HepG2 (cell line): Measurements from ENCODE around the gene MAPK12. TPM values are rescaled to one million over a fixed set of nuclear protein-coding genes. Genes with fewer than 3 reads are reported as not detected.

Experiments
- BRD4 ChIP-seq: sonication (generic); formaldehyde crosslinking; IDR thresholded peaks from 2 replicates; pipeline ENCODE4 v1.4.0; 2020; ENCODE audit warnings: missing genetic modification reagents
- CBX5 ChIP-seq: sonication (generic); formaldehyde crosslinking; IDR thresholded peaks from 2 replicates; pipeline ENCODE4 v1.4.0; 2020; ENCODE audit warnings: missing genetic modification reagents, borderline replicate concordance
- ETV6 ChIP-seq: sonication (generic); formaldehyde crosslinking; conservative IDR thresholded peaks from 2 replicates; pipeline ENCODE4 v1.4.0; 2020; ENCODE audit warnings: missing genetic modification reagents
- FOXA3 ChIP-seq: IDR thresholded peaks from 2 replicates; pipeline ENCODE4 v1.6.1; 2016; ENCODE audit warnings: missing genetic modification reagents, missing compliant biosample characterization
- HNF4A ChIP-seq: sonication (generic); formaldehyde crosslinking; IDR thresholded peaks from 2 replicates; pipeline ENCODE4 v1.4.0; 2020; ENCODE audit warnings: missing genetic modification reagents
- HNRNPK ChIP-seq: fragments of 200-400 bp; formaldehyde crosslinking; IDR thresholded peaks from 2 replicates; pipeline ENCODE4 v1.6.1; 2018; ENCODE audit warnings: low read length, low read depth, moderate library complexity, mild to moderate bottlenecking; ENCODE audit not compliant: poor library complexity, severe bottlenecking
- KDM3A ChIP-seq: IDR thresholded peaks from 2 replicates; pipeline ENCODE4 v1.6.1; 2018; ENCODE audit warnings: low read depth, missing compliant biosample characterization
- KLF12 ChIP-seq: sonication (generic); formaldehyde crosslinking; IDR thresholded peaks from 2 replicates; pipeline ENCODE4 v1.4.0; 2020; ENCODE audit warnings: missing genetic modification reagents, borderline replicate concordance
- NCOA5 ChIP-seq: sonication (generic); formaldehyde crosslinking; IDR thresholded peaks from 2 replicates; pipeline ENCODE4 v1.4.0; 2020; ENCODE audit warnings: missing genetic modification reagents
- PHF8 ChIP-seq: sonication (generic); formaldehyde crosslinking; IDR thresholded peaks from 2 replicates; pipeline ENCODE4 v1.5.0; 2020; ENCODE audit warnings: missing genetic modification reagents
- POLR2A ChIP-seq, 2 experiments: IDR thresholded peaks; 2 replicates each; pipeline ENCODE4 v1.6.1; 2011; ENCODE audit warnings: low read depth in 2 of 2, low read length in 2 of 2, mild to moderate bottlenecking in 1 of 2, moderate library complexity in 1 of 2; ENCODE audit not compliant: insufficient read depth in 1 of 2
- ZC3H13 ChIP-seq: sonication (generic); formaldehyde crosslinking; IDR thresholded peaks from 2 replicates; pipeline ENCODE4 v1.8.1; 2023; ENCODE audit warnings: mild to moderate bottlenecking, missing genetic modification reagents, moderate library complexity
- ZHX2 ChIP-seq, 2 experiments: sonication (generic) in 1 of 2; formaldehyde crosslinking in 1 of 2; IDR thresholded peaks; 2 replicates each; pipeline versions ENCODE4 v1.6.1 to v1.9.0; 2014 to 2022; ENCODE audit warnings: antibody characterized with exemption in 1 of 2, borderline replicate concordance in 1 of 2, inconsistent platforms in 1 of 2, low read depth in 1 of 2, missing genetic modification reagents in 1 of 2
- ZNF441 ChIP-seq: sonication (generic); formaldehyde crosslinking; IDR thresholded peaks from 2 replicates; pipeline ENCODE4 v1.7.0; 2021; ENCODE audit warnings: missing genetic modification reagents, borderline replicate concordance
- ZNF616 ChIP-seq: sonication (generic); formaldehyde crosslinking; IDR thresholded peaks from 2 replicates; pipeline ENCODE4 v1.5.0; 2020; ENCODE audit warnings: low read depth, mild to moderate bottlenecking, missing genetic modification reagents
- polyA plus RNA-seq, 8 experiments: library from polyadenylated mRNA; depleted of rRNA in 3 of 8; stranded (reverse) in 7 of 8; unstranded in 1 of 8; fragments of >200 nt; fragmentation: Illumina TruSeq in 4 of 8; extraction: Trizol in 4 of 8; gene quantifications; 2 replicates each; pipeline versions ENCODE4 v1.2.1 to v1.2.3, GENCODE V29; 2011 to 2016; ENCODE audit warnings: low read depth in 4 of 8, missing spikeins in 1 of 8, mixed read lengths in 1 of 8; ENCODE audit not compliant: insufficient read depth in 1 of 8
- total RNA-seq, 5 experiments: library from RNA; depleted of rRNA; stranded (reverse); fragments of >200 nt; fragmentation: Illumina TruSeq; extraction: Trizol; gene quantifications; 2 replicates each; pipeline ENCODE4 v1.2.3, GENCODE V29; 2016; ENCODE audit warnings: low read depth in 1 of 5
- TF ChIP-seq, protein P1 (sequence below): sonication (generic); formaldehyde crosslinking; IDR thresholded peaks from 2 replicates; pipeline ENCODE4 v1.8.1; 2023; ENCODE audit warnings: mild to moderate bottlenecking, missing genetic modification reagents
- TF ChIP-seq, protein P2 (sequence below): sonication (generic); formaldehyde crosslinking; IDR thresholded peaks from 2 replicates; pipeline ENCODE4 v1.5.1; 2020; ENCODE audit warnings: missing genetic modification reagents, mild to moderate bottlenecking, borderline replicate concordance
- TF ChIP-seq, protein P3 (sequence below): sonication (generic); formaldehyde crosslinking; IDR thresholded peaks from 2 replicates; pipeline ENCODE4 v1.4.0; 2020; ENCODE audit warnings: missing genetic modification reagents

MAPK12 gene
- total and polyA plus RNA-seq, 2 of the 13 experiments (the other 11 are each of a cell fraction or from before 2014, with no cell fraction given): 22.2 to 23.3 TPM

DNA sequence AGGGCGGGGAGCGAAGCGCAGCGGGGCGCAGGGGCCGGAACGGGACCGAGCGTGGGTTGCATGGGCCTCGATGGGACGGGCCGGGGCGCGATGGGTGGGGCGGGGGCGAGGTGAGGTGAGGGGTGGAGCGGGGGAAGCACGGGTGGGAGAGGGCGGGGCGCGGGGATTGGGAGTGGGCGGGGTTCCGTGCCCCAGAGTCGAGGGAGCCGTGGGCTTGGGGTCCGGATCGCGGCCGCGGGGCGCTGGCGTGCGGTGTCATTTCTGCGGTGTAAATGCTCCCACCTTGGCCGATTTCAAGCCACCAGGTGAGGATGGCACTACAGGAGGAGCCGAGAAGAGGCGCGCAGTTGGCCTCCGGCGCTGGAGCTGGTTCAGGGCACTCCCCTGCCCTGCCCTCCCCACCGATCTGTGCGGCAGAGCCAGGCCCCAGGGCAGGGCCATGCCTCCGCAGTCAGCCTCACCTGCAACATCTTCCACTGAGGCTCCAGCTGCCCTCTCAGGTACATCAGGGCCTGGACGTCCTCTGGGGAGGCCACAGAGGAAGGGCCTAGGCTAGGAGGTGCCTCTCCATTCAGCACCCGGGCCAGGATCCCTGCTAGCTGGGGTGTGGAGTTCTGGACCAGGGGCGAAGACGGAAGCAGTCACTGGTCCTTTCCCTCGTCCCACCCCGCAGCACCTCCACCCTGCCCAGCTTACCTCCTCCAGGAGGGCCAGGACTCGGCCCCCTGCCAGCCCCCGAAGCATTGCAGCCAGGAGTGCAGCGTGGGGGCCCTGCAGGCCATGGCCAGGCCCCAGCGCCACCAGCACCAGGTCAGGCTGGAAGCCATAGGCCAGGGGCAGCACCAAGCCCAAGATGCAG is 16.0 kb downstream of the MAPK12 start (continued):
- TF ChIP-seq KDM3A (CRISPR knock-in tag) (0 out of 2 replicates have a peak, but pooled peaks have one; percentile 3), POLR2A (IDR thresholded peaks at IDR 0.05; ENCODE audit: insufficient read depth in 1 of 2, low read depth in 2 of 2, low read length in 2 of 2) (0 out of 4 replicates have a peak, but pooled peaks of 1 of the 2 experiments have one; percentile 6), ZC3H13 (CRISPR knock-in tag) (0 out of 2 replicates have a peak, but pooled peaks have one; percentile 17), HNRNPK (peak; percentile 46), ZNF616 (CRISPR knock-in tag) (no peak; the same call in 1 of the 2 replicates), KLF12 (CRISPR knock-in tag) (peak; percentile 3; the same call in 1 of the 2 replicates), ZHX2 (IDR thresholded peaks at IDR 0.05; ENCODE audit: low read depth) (no peak), ZHX2 (CRISPR knock-in tag; IDR thresholded peaks at IDR 0.05; ENCODE audit: borderline replicate concordance) (no peak), BRD4 (CRISPR knock-in tag) (0 out of 2 replicates have a peak, but pooled peaks have one; percentile 0), CBX5 (CRISPR knock-in tag) (0 out of 2 replicates have a peak, but pooled peaks have one; percentile 1), FOXA3 (CRISPR knock-in tag) (peak; percentile 1; the same call in 1 of the 2 replicates), ZNF441 (CRISPR knock-in tag) (0 out of 2 replicates have a peak, but pooled peaks have one; percentile 6), HNF4A (no peak), NCOA5 (CRISPR knock-in tag) (no peak), ETV6 (CRISPR knock-in tag) (0 out of 2 replicates have a peak, but pooled peaks have one; percentile 3), PHF8 (CRISPR knock-in tag) (peak; percentile 71; the same call in 1 of the 2 replicates)
- TF ChIP-seq, protein P1, sequence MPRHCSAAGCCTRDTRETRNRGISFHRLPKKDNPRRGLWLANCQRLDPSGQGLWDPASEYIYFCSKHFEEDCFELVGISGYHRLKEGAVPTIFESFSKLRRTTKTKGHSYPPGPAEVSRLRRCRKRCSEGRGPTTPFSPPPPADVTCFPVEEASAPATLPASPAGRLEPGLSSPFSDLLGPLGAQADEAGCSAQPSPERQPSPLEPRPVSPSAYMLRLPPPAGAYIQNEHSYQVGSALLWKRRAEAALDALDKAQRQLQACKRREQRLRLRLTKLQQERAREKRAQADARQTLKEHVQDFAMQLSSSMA (CRISPR knock-in tag): 0 out of 2 replicates have a peak, but pooled peaks have one; percentile 9
- TF ChIP-seq, protein P2, sequence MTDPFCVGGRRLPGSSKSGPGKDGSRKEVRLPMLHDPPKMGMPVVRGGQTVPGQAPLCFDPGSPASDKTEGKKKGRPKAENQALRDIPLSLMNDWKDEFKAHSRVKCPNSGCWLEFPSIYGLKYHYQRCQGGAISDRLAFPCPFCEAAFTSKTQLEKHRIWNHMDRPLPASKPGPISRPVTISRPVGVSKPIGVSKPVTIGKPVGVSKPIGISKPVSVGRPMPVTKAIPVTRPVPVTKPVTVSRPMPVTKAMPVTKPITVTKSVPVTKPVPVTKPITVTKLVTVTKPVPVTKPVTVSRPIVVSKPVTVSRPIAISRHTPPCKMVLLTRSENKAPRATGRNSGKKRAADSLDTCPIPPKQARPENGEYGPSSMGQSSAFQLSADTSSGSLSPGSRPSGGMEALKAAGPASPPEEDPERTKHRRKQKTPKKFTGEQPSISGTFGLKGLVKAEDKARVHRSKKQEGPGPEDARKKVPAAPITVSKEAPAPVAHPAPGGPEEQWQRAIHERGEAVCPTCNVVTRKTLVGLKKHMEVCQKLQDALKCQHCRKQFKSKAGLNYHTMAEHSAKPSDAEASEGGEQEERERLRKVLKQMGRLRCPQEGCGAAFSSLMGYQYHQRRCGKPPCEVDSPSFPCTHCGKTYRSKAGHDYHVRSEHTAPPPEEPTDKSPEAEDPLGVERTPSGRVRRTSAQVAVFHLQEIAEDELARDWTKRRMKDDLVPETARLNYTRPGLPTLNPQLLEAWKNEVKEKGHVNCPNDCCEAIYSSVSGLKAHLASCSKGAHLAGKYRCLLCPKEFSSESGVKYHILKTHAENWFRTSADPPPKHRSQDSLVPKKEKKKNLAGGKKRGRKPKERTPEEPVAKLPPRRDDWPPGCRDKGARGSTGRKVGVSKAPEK (CRISPR knock-in tag): 0 out of 2 replicates have a peak, but pooled peaks have one; percentile 9
- TF ChIP-seq, protein P3, sequence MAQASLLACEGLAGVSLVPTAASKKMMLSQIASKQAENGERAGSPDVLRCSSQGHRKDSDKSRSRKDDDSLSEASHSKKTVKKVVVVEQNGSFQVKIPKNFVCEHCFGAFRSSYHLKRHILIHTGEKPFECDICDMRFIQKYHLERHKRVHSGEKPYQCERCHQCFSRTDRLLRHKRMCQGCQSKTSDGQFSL (CRISPR knock-in tag): 0 out of 2 replicates have a peak, but pooled peaks have one; percentile 4
